ENCODE results near the gene SMURF1.

The SMURF1 gene

GRCh38 chr7:99124236-99124635 lies 19.7 kb downstream of the SMURF1 start:
- DNase-seq (ENCODE audit: extremely low read depth, insufficient read length) = no peak
- Histone ChIP-seq H3K36me3 (ENCODE audit: control insufficient read depth, insufficient read depth, low read length) (no peaks in the 10 kb centered on the region; the same call in 1 of the 2 replicates), H3K27me3 (replicated peaks; ENCODE audit: control insufficient read depth, insufficient read depth, low read length) (no peaks in the 10 kb centered on the region), H3K4me3 (replicated peaks; ENCODE audit: low read depth, low read length) (no peak overlapping the region)
- TF ChIP-seq CTCF (IDR thresholded peaks at IDR 0.05; ENCODE audit: insufficient read depth, low read length, poor library complexity, severe bottlenecking) = no peak

DNA sequence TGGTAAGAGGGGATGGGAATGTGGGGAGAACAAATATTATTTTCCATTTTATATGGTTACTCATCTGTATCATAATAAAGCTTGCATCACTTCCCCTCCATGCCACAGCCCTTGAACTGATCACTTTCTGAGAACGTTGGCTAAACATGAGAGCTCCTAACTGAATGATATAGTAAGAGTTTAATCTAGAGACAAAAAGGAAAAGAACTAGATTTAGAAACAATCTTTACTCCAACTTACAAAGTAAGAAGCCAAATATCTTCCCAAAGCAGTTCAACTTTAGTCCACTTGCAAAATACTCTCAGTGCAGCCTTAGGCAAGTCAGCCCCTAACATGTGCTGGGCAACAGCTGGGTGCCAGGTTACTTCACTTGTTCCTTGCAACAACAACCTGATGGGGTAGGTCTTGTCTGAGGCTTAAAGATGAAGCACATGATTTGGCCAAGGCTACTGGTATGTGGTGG lies 20.3 kb downstream of the SMURF1 start:
- no peak for TF ChIP-seq CTCF (IDR thresholded peaks at IDR 0.05; ENCODE audit: insufficient read depth, low read length, poor library complexity, severe bottlenecking)
- no peak for DNase-seq (ENCODE audit: extremely low read depth, insufficient read length)

DNA sequence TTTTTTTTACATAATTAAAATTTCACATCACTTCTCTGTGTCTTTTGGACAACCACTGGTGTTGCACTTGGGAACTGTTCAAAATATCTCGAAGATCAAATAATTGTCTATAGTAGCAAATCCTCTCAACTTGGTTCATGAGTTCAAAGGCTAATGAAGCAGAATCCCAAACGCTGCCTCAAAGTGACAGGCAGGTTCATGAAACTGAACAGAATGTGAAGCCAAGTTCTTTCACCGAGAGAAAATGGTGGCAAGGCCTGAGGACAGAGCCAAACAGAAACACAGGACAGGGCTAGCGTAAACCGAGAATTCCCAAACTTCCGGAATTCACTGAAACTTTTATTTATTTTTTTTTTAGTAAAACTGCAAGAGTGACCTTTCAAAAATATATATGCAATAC lies 21.1 kb downstream of the SMURF1 start:
- no peak overlapping the region for H3K4me3 ChIP-seq (replicated peaks; ENCODE audit: low read depth, low read length)
- TF ChIP-seq CTCF (IDR thresholded peaks at IDR 0.05; ENCODE audit: insufficient read depth, low read length, poor library complexity, severe bottlenecking) = no peak
- no peaks in the 10 kb centered on the region for H3K27me3 ChIP-seq (replicated peaks; ENCODE audit: control insufficient read depth, insufficient read depth, low read length)
- no peaks in the 10 kb centered on the region; the same call in 1 of the 2 replicates for H3K36me3 ChIP-seq (ENCODE audit: control insufficient read depth, insufficient read depth, low read length)
- DNase-seq (ENCODE audit: extremely low read depth, insufficient read length) = no peak

More for the DNA sequence above, 20.3 kb downstream of the SMURF1 start:
- H3K27me3 ChIP-seq (replicated peaks; ENCODE audit: control insufficient read depth, insufficient read depth, low read length) = no peaks in the 10 kb centered on the region
- H3K36me3 ChIP-seq (ENCODE audit: control insufficient read depth, insufficient read depth, low read length) = no peaks in the 10 kb centered on the region; the same call in 1 of the 2 replicates
- H3K4me3 ChIP-seq (replicated peaks; ENCODE audit: low read depth, low read length) = no peak overlapping the region

GRCh38 chr7:99121496-99122021 lies 22.3 kb downstream of the SMURF1 start:
- no peak for TF ChIP-seq CTCF (IDR thresholded peaks at IDR 0.05; ENCODE audit: insufficient read depth, low read length, poor library complexity, severe bottlenecking)
- H3K36me3 ChIP-seq (ENCODE audit: control insufficient read depth, insufficient read depth, low read length) = no peaks in the 10 kb centered on the region; the same call in 1 of the 2 replicates
- no peaks in the 10 kb centered on the region for H3K27me3 ChIP-seq (replicated peaks; ENCODE audit: control insufficient read depth, insufficient read depth, low read length)
- H3K4me3 ChIP-seq (replicated peaks; ENCODE audit: low read depth, low read length) = no peak overlapping the region
- DNase-seq (ENCODE audit: extremely low read depth, insufficient read length) = no peak

- no peak overlapping the region for H3K4me3 ChIP-seq (replicated peaks; ENCODE audit: low read depth, low read length)
- H3K27me3 ChIP-seq (replicated peaks; ENCODE audit: control insufficient read depth, insufficient read depth, low read length) = no peaks in the 10 kb centered on the region
- no peaks in the 10 kb centered on the region; the same call in 1 of the 2 replicates for H3K36me3 ChIP-seq (ENCODE audit: control insufficient read depth, insufficient read depth, low read length)
- DNase-seq (ENCODE audit: extremely low read depth, insufficient read length) = no peak
- TF ChIP-seq CTCF (IDR thresholded peaks at IDR 0.05; ENCODE audit: insufficient read depth, low read length, poor library complexity, severe bottlenecking) = no peak
These were observed 23.0 kb downstream of the SMURF1 start for GRCh38 chr7:99120916-99121315.

GRCh38 chr7:99120501-99120900 lies 23.4 kb downstream of the SMURF1 start:
- Histone ChIP-seq H3K36me3 (ENCODE audit: control insufficient read depth, insufficient read depth, low read length) (no peaks in the 10 kb centered on the region; the same call in 1 of the 2 replicates), H3K27me3 (replicated peaks; ENCODE audit: control insufficient read depth, insufficient read depth, low read length) (no peaks in the 10 kb centered on the region), H3K4me3 (replicated peaks; ENCODE audit: low read depth, low read length) (no peak overlapping the region)
- no peak for DNase-seq (ENCODE audit: extremely low read depth, insufficient read length)
- no peak for TF ChIP-seq CTCF (IDR thresholded peaks at IDR 0.05; ENCODE audit: insufficient read depth, low read length, poor library complexity, severe bottlenecking)

Data from GM06990 (cell line).